HG03045 (cell line): ENCODE measurements around the gene NAB2.
"Not testable (repeated sequence)": the region's sequence is repeated elsewhere in the genome, so short reads cannot be mapped to it uniquely, and the experiment has no call there.

Experiments used
- ATAC-seq: cut with Tn5 transposase; IDR thresholded peaks from one replicate; pipeline ENCODE4 v1.9.1; 2021; ENCODE audit warnings: mild to moderate bottlenecking, moderate library complexity; ENCODE audit not compliant: unreplicated experiment

NAB2 gene

DNA sequence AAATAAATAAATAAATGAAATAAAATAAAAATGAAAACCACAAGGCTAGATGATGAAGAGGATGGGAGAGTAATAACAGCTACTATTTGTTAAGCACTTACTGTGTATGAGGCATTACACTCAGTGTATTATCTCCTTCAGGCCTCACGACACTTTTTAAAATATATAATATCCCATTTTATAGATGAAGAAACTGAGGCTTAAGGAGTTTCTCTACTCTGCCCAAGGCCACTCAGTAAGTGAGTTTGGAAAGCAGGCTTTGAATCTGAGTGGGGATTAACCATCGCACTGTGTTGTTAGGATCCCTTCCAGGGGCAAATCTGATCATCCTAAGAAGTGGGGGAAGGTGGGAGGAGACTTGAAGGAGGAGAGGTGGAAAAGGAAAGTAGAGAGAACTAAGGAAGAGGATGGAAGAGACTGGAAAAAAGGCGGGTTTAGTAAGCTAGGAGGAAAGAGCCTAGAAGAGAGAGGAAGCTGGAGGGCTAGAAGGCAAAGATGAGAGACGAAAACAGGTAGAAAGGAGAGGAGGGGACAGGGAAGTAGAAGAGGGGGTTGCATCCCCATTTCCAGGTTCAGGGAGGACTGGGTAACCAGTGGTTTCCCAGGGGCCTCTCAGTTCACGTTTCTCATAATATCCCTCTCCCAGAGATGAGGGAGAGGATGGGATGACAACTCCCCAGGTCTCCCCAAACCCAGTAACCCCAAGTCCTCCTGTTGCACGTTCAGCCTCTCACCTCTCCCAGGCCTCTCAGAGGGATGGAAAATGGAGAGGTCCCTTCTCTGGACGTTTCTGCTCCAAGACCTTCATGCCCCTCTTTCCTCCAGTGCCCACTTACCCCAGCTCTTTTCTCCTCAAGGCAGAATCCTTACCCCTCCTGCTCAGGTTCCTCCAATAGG is 20.5 kb downstream of the NAB2 start:
- no peak for ATAC-seq

- ATAC-seq = peak; percentile 59
These were observed 21.5 kb downstream of the NAB2 start for GRCh38 chr12:57110104-57111030.

DNA sequence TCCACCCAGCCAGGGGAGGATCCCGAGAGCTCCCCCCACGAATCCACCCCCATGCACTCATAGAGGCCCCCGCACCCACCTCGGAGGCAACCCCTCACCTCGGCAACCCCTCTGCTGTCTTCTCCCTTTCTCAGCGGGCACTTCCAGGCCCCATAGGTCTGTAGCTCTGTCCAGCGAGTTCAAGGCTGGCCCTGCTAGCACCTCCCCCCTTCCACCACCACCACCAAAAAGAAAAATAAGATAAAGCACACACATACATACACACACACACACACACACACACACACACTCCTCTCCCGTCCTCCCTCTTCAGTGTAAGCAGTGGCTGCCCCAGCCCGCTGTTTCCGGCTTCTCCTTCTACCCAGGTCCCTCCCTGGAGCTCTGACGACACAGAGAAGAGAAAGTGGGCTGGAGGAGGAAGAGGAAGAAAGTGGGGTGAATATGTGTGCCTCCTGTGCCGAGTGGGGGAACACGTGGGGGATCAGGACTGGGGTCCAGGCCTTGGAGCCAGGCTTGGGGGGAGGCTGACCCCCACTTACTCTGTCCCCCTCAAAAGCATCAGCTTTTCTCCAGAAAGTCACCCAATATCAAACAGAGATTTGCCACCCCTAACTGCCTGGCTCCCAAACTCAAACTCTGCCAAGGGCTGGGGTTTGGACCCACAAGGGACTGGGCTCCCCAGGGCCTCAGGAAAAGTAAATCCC is 22.3 kb downstream of the NAB2 start, which contains the start of gene STAT6:
STAT6 (minus strand) TSS at position 332 of the 704 bp plus-strand sequence. CDS start 3,084 bp downstream, outside the sequence.
- ATAC-seq = peak; percentile 64

- ATAC-seq = no peak
These were observed 23.8 kb downstream of the NAB2 start for GRCh38 chr12:57112492-57113294.

- no peak for ATAC-seq
These were observed 27.8 kb downstream of the NAB2 start for GRCh38 chr12:57116580-57117281.

DNA sequence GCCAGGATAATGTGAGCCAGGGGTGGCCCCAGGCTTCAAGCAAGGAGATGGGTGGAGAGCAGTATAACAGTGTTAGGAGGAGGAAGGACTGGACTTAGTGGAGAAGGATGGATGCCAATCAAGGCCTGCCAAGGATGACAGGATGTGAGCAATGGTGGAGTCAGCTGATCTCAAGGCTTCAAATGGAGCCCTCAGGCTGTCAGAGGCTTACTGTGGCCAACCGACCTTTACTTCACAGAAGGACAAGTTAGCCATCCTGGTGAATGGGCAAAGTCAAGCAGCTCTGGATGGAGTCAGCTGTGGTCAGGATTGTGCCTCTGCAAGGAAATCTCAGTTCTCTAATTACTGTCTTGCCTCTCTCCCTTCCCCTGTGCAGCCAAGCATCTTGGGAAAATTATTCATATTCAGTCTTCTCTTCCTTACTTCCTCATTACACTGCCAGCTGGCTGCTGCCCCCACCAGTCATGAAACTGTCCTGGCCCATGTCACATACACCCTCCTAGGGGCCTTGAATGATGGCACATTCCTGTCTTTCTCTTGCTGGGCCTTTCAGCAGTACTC is 29.9 kb downstream of the NAB2 start:
- ATAC-seq = no peak

DNA sequence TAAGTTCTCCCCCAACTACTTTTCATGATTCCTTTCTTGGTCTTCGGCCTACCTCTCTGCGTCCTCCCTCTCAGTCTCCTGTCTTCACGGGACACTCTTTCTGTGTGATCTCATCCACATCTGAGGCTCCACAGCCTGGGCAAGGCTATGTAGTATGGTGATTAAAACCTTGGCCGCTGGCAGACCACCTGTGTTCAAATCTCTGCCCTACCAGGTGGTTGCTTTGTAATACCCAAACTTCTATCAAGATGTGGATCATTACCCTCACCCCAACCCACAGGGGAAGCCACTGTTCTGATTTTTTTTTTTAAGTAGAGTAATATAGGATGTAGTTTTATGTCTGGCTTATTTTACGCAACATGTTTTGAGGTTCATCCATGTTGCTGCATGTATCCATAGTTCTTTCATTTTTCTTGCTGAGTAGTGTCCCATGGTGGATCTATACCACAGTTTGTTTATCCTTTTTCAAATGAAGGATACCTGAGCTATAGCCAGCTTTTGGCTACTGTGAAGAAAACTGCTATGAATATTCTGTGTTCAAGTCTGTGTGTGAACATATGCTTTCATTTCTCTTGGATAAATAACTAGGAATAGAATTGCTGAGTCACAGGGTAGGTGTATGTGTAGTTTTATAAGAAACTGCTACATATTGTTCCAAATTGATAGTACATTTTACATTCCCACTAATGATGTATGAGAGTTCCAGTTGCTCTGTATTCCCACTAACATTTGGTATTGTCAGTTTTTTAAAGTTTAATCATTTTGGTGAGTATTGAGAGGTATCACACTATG is 30.6 kb downstream of the NAB2 start:
- ATAC-seq = no peak

DNA sequence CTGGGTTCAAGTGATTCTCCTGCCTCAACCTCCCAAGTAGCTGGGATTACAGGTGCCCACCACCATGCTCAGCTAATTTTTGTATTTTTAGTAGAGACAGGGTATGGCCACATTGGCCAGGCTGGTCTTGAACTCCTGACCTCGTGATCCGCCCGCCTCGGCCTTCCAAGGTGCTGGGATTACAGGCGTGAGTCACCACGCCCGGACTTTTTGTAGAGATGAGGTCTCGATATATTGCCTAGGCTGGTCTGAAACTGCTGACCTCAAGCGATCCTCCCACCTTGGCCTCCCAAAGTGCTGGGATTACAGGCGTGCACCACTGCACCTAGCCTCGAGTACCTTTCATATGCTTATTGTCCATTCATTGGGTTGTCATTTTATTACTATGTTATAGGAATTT is 31.8 kb downstream of the NAB2 start:
- not testable (repeated sequence) for ATAC-seq

- no peak for ATAC-seq
These were observed 34.9 kb downstream of the NAB2 start for GRCh38 chr12:57123813-57124212.

DNA sequence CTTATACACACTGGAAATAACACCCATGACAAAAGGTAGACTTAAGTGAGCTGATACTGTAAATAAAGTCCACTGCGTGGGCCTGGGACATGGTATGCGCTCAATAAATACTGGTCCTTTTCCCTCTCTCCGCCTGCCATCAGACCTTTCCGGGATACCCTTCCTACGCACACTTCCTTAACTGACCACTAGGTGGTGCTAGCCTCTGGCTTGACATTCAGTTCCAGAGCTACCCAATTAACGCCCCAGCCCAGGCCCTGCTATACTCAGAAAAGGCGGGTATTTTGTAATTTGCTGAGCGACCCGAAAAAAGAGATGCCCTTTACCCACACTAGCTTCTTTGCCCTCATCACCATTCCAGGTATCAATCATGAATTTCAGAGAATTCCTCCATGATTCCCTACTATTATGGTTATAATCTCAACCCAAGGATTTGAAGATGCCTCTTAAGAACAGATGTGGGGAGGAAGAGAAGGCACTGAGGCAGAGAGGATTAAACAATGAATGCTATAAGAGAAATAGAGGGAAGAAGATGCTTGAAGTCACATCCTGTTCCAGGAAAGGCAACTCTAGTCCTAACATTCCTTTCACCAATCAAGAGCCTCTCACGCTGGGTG is 35.5 kb downstream of the NAB2 start:
- ATAC-seq = peak; percentile 45

GRCh38 chr12:57126061-57126460 is 37.1 kb downstream of the NAB2 start:
- no peak for ATAC-seq

DNA sequence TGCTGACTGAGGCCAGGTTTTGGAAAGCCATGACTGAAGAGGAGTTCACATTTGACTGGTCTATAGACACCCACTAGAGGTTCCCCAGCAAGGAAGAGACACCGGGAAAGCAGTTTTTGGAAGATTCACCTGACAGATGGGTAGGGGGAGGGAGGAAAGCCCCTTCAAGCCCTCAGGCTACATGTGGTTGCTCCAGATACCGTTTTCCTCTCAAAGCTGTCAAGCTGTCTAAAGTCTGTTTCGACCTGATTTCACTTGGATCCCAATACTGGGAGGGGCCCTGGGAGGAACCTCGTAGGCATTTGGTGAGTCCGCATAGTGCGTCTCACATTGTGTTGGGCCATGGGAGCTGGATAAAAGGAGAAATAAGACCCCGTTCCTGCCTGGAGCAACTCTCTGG is 37.6 kb downstream of the NAB2 start:
- no peak for ATAC-seq

DNA sequence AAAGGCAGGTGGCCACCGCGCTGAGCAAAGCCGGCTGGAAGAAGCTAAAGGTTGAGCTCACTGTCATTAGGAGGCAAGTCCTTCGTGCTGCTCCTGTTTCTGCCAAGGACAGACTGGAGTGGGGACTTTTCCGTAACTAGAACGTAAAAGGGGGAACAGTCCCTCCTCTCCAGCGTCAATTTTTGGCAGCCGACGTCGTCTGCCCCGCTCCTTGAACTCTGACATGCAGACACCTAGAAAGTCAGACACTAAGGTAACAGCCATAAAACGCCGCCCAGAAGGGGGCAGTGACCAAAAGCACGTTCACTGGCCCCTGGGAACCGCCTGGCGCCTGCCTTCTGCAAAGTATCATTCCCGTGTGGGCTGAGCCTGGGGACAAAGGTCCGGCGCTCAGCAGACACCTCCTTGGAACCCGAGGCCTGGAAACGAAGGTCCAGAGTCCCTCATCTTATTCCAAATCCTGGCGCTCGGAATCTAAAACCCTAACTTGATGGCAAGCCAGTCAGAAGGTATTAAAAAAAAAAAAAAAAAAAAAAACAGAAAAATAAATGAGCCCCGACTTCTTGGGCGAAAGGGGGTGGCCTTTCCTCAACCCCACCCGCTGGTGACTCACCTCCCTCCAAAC is 38.3 kb downstream of the NAB2 start:
- no peak for ATAC-seq

GRCh38 chr12:57127726-57128518 is 39.0 kb downstream of the NAB2 start, which contains the start of gene LRP1:
Gene LRP1 (plus strand): TSS chr12:57128483. CDS start chr12:57128965, 482 bp downstream.
- no peak for ATAC-seq

- ATAC-seq = no peak
These were observed 39.8 kb downstream of the NAB2 start for GRCh38 chr12:57128519-57129247.

DNA sequence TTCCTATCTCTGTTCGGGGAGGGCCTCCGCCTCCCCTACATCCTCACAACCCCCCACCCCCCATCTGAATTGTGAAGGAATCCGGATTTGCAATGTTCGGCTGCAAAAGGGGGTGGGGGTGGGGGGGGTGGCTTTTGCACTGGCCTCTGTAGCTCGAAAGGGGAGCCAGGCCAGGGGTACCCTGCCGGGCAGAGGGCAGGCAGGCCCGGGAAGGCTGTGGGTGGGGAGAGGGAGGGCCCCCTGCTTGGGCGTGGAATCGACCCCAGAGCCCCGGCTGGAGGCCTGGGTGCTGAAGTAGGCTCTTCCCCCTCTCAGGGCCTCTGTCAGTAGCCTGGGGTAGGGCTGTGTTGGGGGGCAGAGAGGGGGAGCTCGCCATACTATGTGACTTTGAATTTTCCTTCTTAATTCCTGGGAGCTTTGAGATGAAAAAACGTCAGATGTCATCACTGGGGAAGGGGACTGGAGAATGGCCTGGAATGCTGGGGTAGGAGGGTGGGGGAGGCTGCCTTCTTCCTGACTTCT is 40.5 kb downstream of the NAB2 start:
- ATAC-seq = no peak
